ENCODE measurements around the gene RAB1B. TPM values are rescaled to one million over a fixed set of nuclear protein-coding genes. Genes with fewer than 3 reads are reported as not detected.

RAB1B gene
- total RNA-seq, 1 donor from 2014 or later, result 138 TPM

DNA sequence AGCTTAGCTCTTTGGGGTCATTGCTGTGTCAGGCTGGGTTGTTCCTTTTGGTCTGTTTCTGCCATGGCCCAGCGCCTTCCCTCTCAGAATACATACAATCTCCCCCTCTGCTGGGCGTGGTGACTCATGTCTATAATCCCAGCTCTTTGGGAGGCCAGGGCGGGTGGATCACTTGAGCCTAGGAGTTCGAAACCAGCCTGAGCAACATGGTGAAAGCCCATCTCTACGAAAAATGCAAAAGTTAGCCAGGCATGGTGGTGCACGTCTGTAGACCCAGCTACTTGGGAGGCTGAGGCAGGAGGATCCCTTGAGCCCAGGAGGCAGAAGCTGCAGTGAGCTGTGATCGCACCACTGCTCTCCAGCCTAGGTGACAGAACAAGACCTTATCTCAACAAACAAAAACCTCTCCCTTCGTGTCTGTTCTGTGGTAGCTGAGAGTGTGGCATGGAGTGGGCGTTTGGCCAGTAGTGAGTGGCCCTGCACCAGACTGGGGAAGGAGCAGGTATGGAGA lies 46.7 kb upstream of the RAB1B start:
- DNase-seq, result peak; percentile 22
- Histone ChIP-seq H3K36me3 (peaks cover 58% of the 10 kb centered on the region), H3K4me3 (no peak overlapping the region), H3K27ac (no peak overlapping the region), H3K9me3 (no peaks in the 10 kb centered on the region), H3K27me3 (no peaks in the 10 kb centered on the region), H3K4me1 (no peaks in the 10 kb centered on the region)
- no peak for ATAC-seq
- TF ChIP-seq, protein P1, sequence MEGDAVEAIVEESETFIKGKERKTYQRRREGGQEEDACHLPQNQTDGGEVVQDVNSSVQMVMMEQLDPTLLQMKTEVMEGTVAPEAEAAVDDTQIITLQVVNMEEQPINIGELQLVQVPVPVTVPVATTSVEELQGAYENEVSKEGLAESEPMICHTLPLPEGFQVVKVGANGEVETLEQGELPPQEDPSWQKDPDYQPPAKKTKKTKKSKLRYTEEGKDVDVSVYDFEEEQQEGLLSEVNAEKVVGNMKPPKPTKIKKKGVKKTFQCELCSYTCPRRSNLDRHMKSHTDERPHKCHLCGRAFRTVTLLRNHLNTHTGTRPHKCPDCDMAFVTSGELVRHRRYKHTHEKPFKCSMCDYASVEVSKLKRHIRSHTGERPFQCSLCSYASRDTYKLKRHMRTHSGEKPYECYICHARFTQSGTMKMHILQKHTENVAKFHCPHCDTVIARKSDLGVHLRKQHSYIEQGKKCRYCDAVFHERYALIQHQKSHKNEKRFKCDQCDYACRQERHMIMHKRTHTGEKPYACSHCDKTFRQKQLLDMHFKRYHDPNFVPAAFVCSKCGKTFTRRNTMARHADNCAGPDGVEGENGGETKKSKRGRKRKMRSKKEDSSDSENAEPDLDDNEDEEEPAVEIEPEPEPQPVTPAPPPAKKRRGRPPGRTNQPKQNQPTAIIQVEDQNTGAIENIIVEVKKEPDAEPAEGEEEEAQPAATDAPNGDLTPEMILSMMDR (IDR thresholded peaks at IDR 0.05), result no peak
- intact Hi-C loops (cut with DNase I), result no loop called here

DNA sequence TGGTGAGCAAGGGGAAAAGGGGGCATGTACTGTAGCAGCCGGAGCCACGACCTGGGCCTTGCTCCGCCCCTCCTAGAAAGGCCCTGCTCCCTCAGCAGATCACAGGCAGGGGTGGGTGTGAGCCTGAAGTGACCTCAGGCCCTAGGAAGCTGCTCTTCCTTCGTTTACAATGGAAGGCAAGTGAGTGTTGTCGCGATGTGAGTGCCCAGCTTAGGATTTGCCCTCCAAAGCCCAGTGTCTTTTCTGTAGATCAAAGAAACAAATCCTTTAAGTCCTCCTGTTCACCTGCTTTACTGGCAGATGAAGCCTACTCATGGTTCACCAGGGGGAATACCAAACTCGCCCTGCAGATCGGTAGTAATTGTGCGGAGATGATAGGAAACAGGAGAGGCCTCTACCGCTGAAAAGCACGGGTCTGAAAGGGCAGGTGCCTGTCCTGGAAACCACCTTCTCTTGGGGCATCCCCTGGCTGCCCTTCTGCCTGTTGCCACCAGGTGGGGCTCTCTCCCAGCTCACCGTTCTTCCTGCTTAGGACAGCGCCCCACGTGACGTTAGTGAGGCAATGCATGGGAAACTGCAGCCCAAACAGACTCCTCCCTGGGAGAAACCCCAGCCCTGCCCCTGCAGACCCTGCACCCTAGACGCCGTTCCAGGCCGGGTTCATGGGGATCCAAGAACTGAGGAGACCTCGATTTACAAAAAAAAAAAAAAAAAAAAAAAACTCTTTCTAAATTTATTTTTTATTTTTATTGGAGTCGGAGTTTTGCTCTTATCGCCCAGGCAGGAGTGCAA lies 45.9 kb upstream of the RAB1B start:
- ATAC-seq (peak; percentile 99), DNase-seq (peak; percentile 93)
- Histone ChIP-seq H3K27me3 (no peaks in the 10 kb centered on the region), H3K36me3 (peaks cover 52% of the 10 kb centered on the region), H3K4me1 (no peaks in the 10 kb centered on the region), H3K4me3 (no peak overlapping the region), H3K27ac (no peak overlapping the region), H3K9me3 (no peaks in the 10 kb centered on the region)
- TF ChIP-seq, protein P1 (IDR thresholded peaks at IDR 0.05), result peak; percentile 99
- intact Hi-C loops (cut with DNase I), result no loop called here

DNA sequence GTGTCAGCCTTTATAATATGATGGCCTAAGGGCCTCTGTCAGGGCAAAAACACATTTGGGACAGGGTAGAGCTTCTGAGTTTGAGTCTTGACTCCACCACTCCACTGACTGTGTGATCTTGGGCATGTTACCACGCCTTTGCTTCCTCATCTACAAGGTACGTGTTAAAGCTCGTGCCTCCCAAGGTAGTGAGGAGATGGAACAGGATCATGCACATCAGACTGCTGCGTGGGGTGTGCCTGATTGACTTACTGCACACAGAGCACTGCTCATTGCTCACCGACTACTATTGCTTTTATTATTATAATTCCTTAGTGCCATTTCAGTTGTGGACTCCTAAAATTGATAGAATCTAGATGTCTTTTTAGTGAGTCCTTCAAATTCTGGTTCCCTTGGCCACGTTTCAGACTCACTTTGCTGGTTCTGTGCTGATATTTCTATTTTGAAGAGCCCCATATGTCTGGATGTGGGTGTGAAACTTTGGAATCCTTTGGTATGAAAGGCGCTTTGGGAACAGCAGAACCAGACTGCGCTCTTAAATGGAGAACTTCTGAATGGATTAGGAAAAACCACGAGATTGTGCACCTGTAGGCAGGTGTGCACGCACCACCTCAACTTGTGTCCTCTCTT lies 44.1 kb upstream of the RAB1B start:
- Histone ChIP-seq H3K4me3 (no peak overlapping the region), H3K36me3 (peaks cover 39% of the 10 kb centered on the region), H3K27me3 (no peaks in the 10 kb centered on the region), H3K27ac (no peak overlapping the region), H3K9me3 (no peaks in the 10 kb centered on the region), H3K4me1 (no peaks in the 10 kb centered on the region)
- ATAC-seq (no peak), DNase-seq (peak; percentile 39)
- TF ChIP-seq, protein P1 (IDR thresholded peaks at IDR 0.05), result no peak
- intact Hi-C loops (cut with DNase I), result no loop called here

DNA sequence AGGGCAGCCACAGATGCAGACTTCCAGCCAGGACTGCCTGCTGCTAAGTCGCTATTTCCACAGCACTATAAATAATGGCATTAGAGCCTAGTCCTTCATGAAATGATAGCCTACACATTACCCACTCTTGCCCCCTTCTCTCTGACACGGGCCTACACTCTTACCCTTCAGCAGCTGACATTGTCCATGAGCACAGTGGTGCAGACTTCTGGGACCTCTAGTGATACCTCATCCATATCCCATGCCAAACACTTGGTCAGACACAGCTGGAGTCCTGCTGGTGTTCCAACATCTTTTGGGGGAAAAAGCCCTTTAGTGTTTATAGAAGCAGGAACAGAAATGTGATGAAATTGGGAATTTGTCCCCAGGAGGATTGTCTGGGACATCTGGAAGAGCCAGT lies 43.4 kb upstream of the RAB1B start:
- DNase-seq (peak; percentile 6), ATAC-seq (no peak)
- Histone ChIP-seq H3K36me3 (peaks cover 34% of the 10 kb centered on the region), H3K4me1 (no peaks in the 10 kb centered on the region), H3K9me3 (no peaks in the 10 kb centered on the region), H3K27ac (no peak overlapping the region), H3K27me3 (no peaks in the 10 kb centered on the region), H3K4me3 (no peak overlapping the region)
- TF ChIP-seq, protein P1 (IDR thresholded peaks at IDR 0.05), result no peak
- intact Hi-C loops (cut with DNase I), result no loop called here

DNA sequence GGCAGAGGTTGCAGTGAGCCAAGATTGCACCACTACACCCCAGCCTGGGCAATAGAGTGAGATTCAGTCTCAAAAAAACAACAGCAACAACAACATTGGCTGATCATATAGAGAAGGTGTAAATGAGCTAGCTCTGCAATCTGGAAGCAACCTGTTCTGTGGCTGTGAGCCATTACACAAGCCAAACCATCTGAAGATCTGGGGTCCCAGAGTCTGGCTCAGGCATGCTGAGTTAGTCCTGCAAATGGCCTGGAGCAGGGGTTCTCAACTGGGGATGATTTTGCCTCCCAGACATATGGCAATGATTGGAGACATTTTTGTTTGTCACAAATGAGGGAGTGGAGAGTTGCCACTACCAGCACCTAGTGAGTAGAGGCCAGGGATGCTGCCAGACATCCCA lies 42.3 kb upstream of the RAB1B start:
- no peaks in the 10 kb centered on the region for H3K9me3 ChIP-seq
- ATAC-seq (no peak), DNase-seq (no peak)
- intact Hi-C loops (cut with DNase I), result no loop called here
- peaks cover 34% of the 10 kb centered on the region for H3K36me3 ChIP-seq
- no peaks in the 10 kb centered on the region for H3K27me3 ChIP-seq
- no peaks in the 10 kb centered on the region for H3K4me1 ChIP-seq
- TF ChIP-seq, protein P1 (IDR thresholded peaks at IDR 0.05), result no peak
- no peak overlapping the region for H3K27ac ChIP-seq
- no peak overlapping the region for H3K4me3 ChIP-seq

Data from upper lobe of right lung (tissue), 1 donor.